HCT116 (cell line): ENCODE results near the gene XYLT1. TPM values are rescaled to one million over a fixed set of nuclear protein-coding genes. Genes with fewer than 3 reads are reported as not detected.

Experiments used
- ATAC-seq: fragments of 200-7000 bp; cut with Tn5 transposase; 2 replicates; pipeline ENCODE4 v1.9.1; 2020; ENCODE audit warnings: mild to moderate bottlenecking, moderate library complexity
- BruUV-seq: library from RNA; stranded (reverse); fragments of 400-500 nt; replicated peaks from 2 replicates; lab custom pipeline; 2021; lab: Mats Ljungman, UMichigan
- CTCF ChIA-PET: fragments of 300-600 bp; sonication (Branson Sonifier 250); formaldehyde crosslinking; loops from one replicate; lab custom pipeline; 2021; ENCODE audit warnings: antibody characterized with exemption; lab: Charles Lee
- POLR2A ChIA-PET: fragments of 300-600, 350-600 bp; sonication (Branson Sonifier 250); formaldehyde crosslinking; loops from one replicate; lab custom pipeline; 2021; ENCODE audit warnings: antibody characterized with exemption; lab: Charles Lee
- RAD21 ChIA-PET, 2 experiments: fragments of 300-600 bp; sonication (Branson Sonifier 250); formaldehyde crosslinking; loops; one replicate each; lab custom pipeline; 2023; ENCODE audit warnings: low total read pairs in 2 of 2; ENCODE audit not compliant: uncharacterized antibody in 2 of 2, unreplicated experiment in 2 of 2, low non-redundant PET in 1 of 2; lab: Charles Lee
- DNase-seq: peaks from one replicate; pipeline ENCODE4 v3.0.0-alpha.2; 2010; ENCODE audit warnings: low read depth, low spot score
- H2AFZ ChIP-seq: fragments of 200-600 bp; shearing (Covaris generic), sonication (generic); 2 replicates; pipeline ENCODE4 v1.6.1; 2017; ENCODE audit warnings: low read depth, mixed run types, mixed read lengths, antibody characterized with exemption, low read length; ENCODE audit not compliant: poor library complexity, severe bottlenecking
- H3K27ac ChIP-seq: 2 replicates; pipeline ENCODE4 v1.5.1; 2012; ENCODE audit warnings: low read depth, low read length
- H3K27me3 ChIP-seq: fragments of 200-600 bp; sonication (generic); 2 replicates; pipeline ENCODE4 v1.6.1; 2016; ENCODE audit warnings: mixed run types, low read length, mixed read lengths; ENCODE audit not compliant: insufficient read depth
- H3K36me3 ChIP-seq, 2 experiments: fragments of 200-500 bp in 1 of 2; fragments of 200-600 bp in 1 of 2; sonication (Bioruptor generic) in 1 of 2; sonication (generic) in 1 of 2; 2 replicates each; pipeline versions ENCODE4 v1.5.1 to v1.6.1; 2014 to 2016; ENCODE audit warnings: low read length in 2 of 2, inconsistent platforms in 1 of 2, mixed read lengths in 1 of 2, mixed run types in 1 of 2; ENCODE audit not compliant: insufficient read depth in 2 of 2, control insufficient read depth in 1 of 2
- H3K4me1 ChIP-seq, 2 experiments: fragments of 200-600 bp in 1 of 2; sonication (generic) in 1 of 2; 2 replicates each; pipeline versions ENCODE4 v1.5.1 to v1.6.1; 2012 to 2017; ENCODE audit warnings: low read length in 2 of 2, inconsistent platforms in 1 of 2, mild to moderate bottlenecking in 1 of 2, mixed read lengths in 1 of 2, mixed run types in 1 of 2, moderate library complexity in 1 of 2; ENCODE audit not compliant: insufficient read depth in 2 of 2, control insufficient read depth in 1 of 2
- H3K4me2 ChIP-seq: fragments of 200-600 bp; sonication (generic); 2 replicates; pipeline ENCODE4 v1.6.1; 2017; ENCODE audit warnings: mixed run types, low read length, mixed read lengths
- H3K4me3 ChIP-seq, 2 experiments: fragments of 200-600 bp in 1 of 2; sonication (generic) in 1 of 2; replicated peaks in 1 of 2; 2 replicates each; pipeline ENCODE4 v1.5.1; 2011 to 2016; ENCODE audit warnings: low read length in 2 of 2, control low read depth in 1 of 2, low read depth in 1 of 2, mild to moderate bottlenecking in 1 of 2, mixed read lengths in 1 of 2, mixed run types in 1 of 2
- H3K79me2 ChIP-seq: fragments of 200-600 bp; sonication (generic); 2 replicates; pipeline ENCODE4 v1.6.1; 2017; ENCODE audit warnings: mild to moderate bottlenecking, mixed run types, low read length, moderate library complexity, mixed read lengths; ENCODE audit not compliant: insufficient read depth
- H3K9ac ChIP-seq: fragments of 200-600 bp; sonication (generic); 2 replicates; pipeline ENCODE4 v1.6.1; 2016; ENCODE audit warnings: low read length, mixed read lengths
- H3K9me2 ChIP-seq: fragments of 200-600 bp; sonication (generic), shearing (Covaris generic); 2 replicates; pipeline ENCODE4 v1.6.1; 2017; ENCODE audit warnings: mixed run types, mild to moderate bottlenecking, moderate library complexity; ENCODE audit not compliant: insufficient read depth
- H3K9me3 ChIP-seq, 2 experiments: fragments of 200-500 bp in 1 of 2; fragments of 200-600 bp in 1 of 2; sonication (Bioruptor generic) in 1 of 2; sonication (generic) in 1 of 2; 2 replicates each; pipeline ENCODE4 v1.6.1; 2014 to 2017; ENCODE audit warnings: low read length in 2 of 2, mixed read lengths in 2 of 2, inconsistent platforms in 1 of 2, low read depth in 1 of 2, mild to moderate bottlenecking in 1 of 2, mixed run types in 1 of 2, moderate library complexity in 1 of 2; ENCODE audit not compliant: control insufficient read depth in 1 of 2, insufficient read depth in 1 of 2
- H4K20me1 ChIP-seq: fragments of 200-600 bp; sonication (generic), shearing (Covaris generic); 2 replicates; pipeline ENCODE4 v1.6.1; 2017; ENCODE audit warnings: mixed run types, mild to moderate bottlenecking, moderate library complexity; ENCODE audit not compliant: insufficient read depth
- ATF3 ChIP-seq: IDR thresholded peaks from 2 replicates; pipeline ENCODE4 v1.6.1; 2012
- CTCF ChIP-seq, 3 experiments: fragments of 200-600 bp in 1 of 3; sonication (generic) in 1 of 3; IDR thresholded peaks in 2 of 3; conservative IDR thresholded peaks in 1 of 3; 2 replicates each; pipeline ENCODE4 v1.5.1; 2012 to 2017; ENCODE audit warnings: low read depth in 2 of 3, low read length in 2 of 3, antibody characterized with exemption in 1 of 3, borderline replicate concordance in 1 of 3, control low read depth in 1 of 3, mild to moderate bottlenecking in 1 of 3, mixed read lengths in 1 of 3, mixed run types in 1 of 3, moderate library complexity in 1 of 3; ENCODE audit not compliant: insufficient read depth in 1 of 3
- EZH2 ChIP-seq: fragments of 200-600 bp; sonication (generic); IDR thresholded peaks from 2 replicates; pipeline ENCODE4 v1.6.1; 2017; ENCODE audit warnings: antibody characterized with exemption, mixed run types
- EZH2phosphoT487 ChIP-seq: fragments of 200-600 bp; IDR thresholded peaks from 2 replicates; pipeline ENCODE4 v1.6.1; 2018; ENCODE audit warnings: antibody characterized with exemption, borderline replicate concordance
- FOSL1 ChIP-seq: IDR thresholded peaks from 2 replicates; pipeline ENCODE4 v1.6.1; 2012; ENCODE audit warnings: low read depth
- JUND ChIP-seq: IDR thresholded peaks from 2 replicates; pipeline ENCODE4 v1.6.1; 2012
- MAX ChIP-seq: IDR thresholded peaks from 2 replicates; pipeline ENCODE4 v1.6.1; 2012
- RAD21 ChIP-seq: IDR thresholded peaks from 2 replicates; pipeline ENCODE4 v1.6.1; 2012; ENCODE audit warnings: low read depth, mild to moderate bottlenecking
- REST ChIP-seq: IDR thresholded peaks from 2 replicates; pipeline ENCODE4 v1.6.1; 2012; ENCODE audit warnings: low read depth
- SIN3A ChIP-seq: IDR thresholded peaks from 2 replicates; pipeline ENCODE4 v1.6.1; 2012; ENCODE audit warnings: low read depth
- SP1 ChIP-seq: IDR thresholded peaks from 2 replicates; pipeline ENCODE4 v1.6.1; 2012; ENCODE audit warnings: low read depth
- SRF ChIP-seq: IDR thresholded peaks from 2 replicates; pipeline ENCODE4 v1.6.1; 2012; ENCODE audit warnings: low read depth
- TCF7L2 ChIP-seq: IDR thresholded peaks from 2 replicates; pipeline ENCODE4 v1.7.0; 2011; ENCODE audit warnings: borderline replicate concordance, inconsistent platforms; ENCODE audit not compliant: insufficient read depth, insufficient read length; ENCODE audit errors: extremely low read depth
- YY1 ChIP-seq: IDR thresholded peaks from 2 replicates; pipeline ENCODE4 v1.6.1; 2011; ENCODE audit warnings: low read length, low read depth, moderate library complexity, mild to moderate bottlenecking; ENCODE audit not compliant: insufficient replicate concordance; ENCODE audit errors: extremely low read depth
- ZNF274 ChIP-seq: fragments of 200-500 bp; sonication (Bioruptor generic); IDR thresholded peaks from 2 replicates; pipeline ENCODE4 v1.6.1; 2014; ENCODE audit warnings: mild to moderate bottlenecking, low read depth, low read length, inconsistent platforms
- intact Hi-C: fragments of 100-400 bp; cut with micrococcal nuclease; formaldehyde crosslinking; loops from 2 replicates; pipeline ENCODE4 v1.10.0; 2022
- total RNA-seq: library from RNA; stranded (reverse); gene quantifications from one replicate; pipeline ENCODE4 v1.2.1, GENCODE V29; 2021; ENCODE audit not compliant: unreplicated experiment

Gene XYLT1
- total RNA-seq, 1 experiment from 2014 or later: 4.5 TPM

- POLR2A ChIA-PET: no interaction called here
- BruUV-seq: no TSS peak
- ATAC-seq: no peak
- Histone ChIP-seq H3K27ac (no peak overlapping the region), H3K9ac (no peak overlapping the region), H2AFZ (no peak overlapping the region), H4K20me1 (no peaks in the 10 kb centered on the region), H3K79me2 (no peaks in the 10 kb centered on the region), H3K4me1 (no peaks in the 10 kb centered on the region), H3K9me3 (no peaks in the 10 kb centered on the region), H3K4me3 (no peak overlapping the region), H3K36me3 (no peaks in the 10 kb centered on the region), H3K4me2 (no peak overlapping the region), H3K27me3 (peaks cover 30% of the 10 kb centered on the region), H3K9me2 (no peaks in the 10 kb centered on the region)
- DNase-seq: no peak
- intact Hi-C loops: no loop called here
- no peak for TF ChIP-seq JUND
- TF ChIP-seq SRF: no peak
- TF ChIP-seq YY1: no peak
- no peak for TF ChIP-seq TCF7L2
- no peak for TF ChIP-seq CTCF (IDR thresholded peaks at IDR 0.05 in 2 of 3, conservative IDR thresholded peaks at IDR 0.05 in 1 of 3; ENCODE audit: borderline replicate concordance in 1 of 3, insufficient read depth in 1 of 3, low read depth in 2 of 3, low read length in 2 of 3)
- no peak for TF ChIP-seq ATF3
- TF ChIP-seq SIN3A: no peak
- TF ChIP-seq MAX: no peak
- TF ChIP-seq EZH2phosphoT487: no peak
- no peak for TF ChIP-seq ZNF274
- TF ChIP-seq RAD21: no peak
- TF ChIP-seq SP1: no peak
- no peak for TF ChIP-seq REST
- TF ChIP-seq FOSL1: no peak
- no peak for TF ChIP-seq EZH2
- RAD21 ChIA-PET: no interaction called here
- CTCF ChIA-PET: no interaction called here
Observed at GRCh38 chr16:17166095-17166494, 304.7 kb downstream of the XYLT1 start.
